BE2C (cell line): ENCODE results near the gene CD248.

Source experiments
- DNase-seq: peaks from one replicate; pipeline ENCODE4 v3.0.0-alpha.2; 2020
- H3K27me3 ChIP-seq: fragments of 250-450 bp; sonication (Bioruptor Pico); 2 replicates; pipeline ENCODE4 v1.5.1; 2020; ENCODE audit warnings: mild to moderate bottlenecking
- H3K36me3 ChIP-seq: fragments of 250-450 bp; sonication (Bioruptor Pico); 2 replicates; pipeline ENCODE4 v1.5.1; 2020; ENCODE audit warnings: mild to moderate bottlenecking
- H3K4me1 ChIP-seq: fragments of 250-450 bp; sonication (Bioruptor Pico); 2 replicates; pipeline ENCODE4 v1.5.1; 2020
- H3K4me3 ChIP-seq: 2 replicates; pipeline ENCODE4 v1.5.1; 2011; ENCODE audit warnings: low read depth, low read length
- H3K9me3 ChIP-seq: fragments of 250-450 bp; sonication (Bioruptor Pico); 2 replicates; pipeline ENCODE4 v1.5.1; 2020
- CTCF ChIP-seq: IDR thresholded peaks from 2 replicates; pipeline ENCODE4 v1.5.1; 2012; ENCODE audit warnings: mild to moderate bottlenecking, low read depth, low read length

The CD248 gene

GRCh38 chr11:66333220-66333877 is 16.5 kb upstream of the CD248 start:
- no peak for DNase-seq
- Histone ChIP-seq H3K4me1 (peaks cover 23% of the 10 kb centered on the region), H3K9me3 (no peaks in the 10 kb centered on the region), H3K36me3 (no peaks in the 10 kb centered on the region), H3K27me3 (no peaks in the 10 kb centered on the region), H3K4me3 (no peak overlapping the region)
- TF ChIP-seq CTCF: no peak

- Histone ChIP-seq H3K27me3 (no peaks in the 10 kb centered on the region), H3K4me3 (no peak overlapping the region), H3K9me3 (no peaks in the 10 kb centered on the region), H3K4me1 (peaks cover 31% of the 10 kb centered on the region), H3K36me3 (no peaks in the 10 kb centered on the region)
- no peak for DNase-seq
- no peak for TF ChIP-seq CTCF
These were observed 15.8 kb upstream of the CD248 start for GRCh38 chr11:66332371-66333219.

DNA sequence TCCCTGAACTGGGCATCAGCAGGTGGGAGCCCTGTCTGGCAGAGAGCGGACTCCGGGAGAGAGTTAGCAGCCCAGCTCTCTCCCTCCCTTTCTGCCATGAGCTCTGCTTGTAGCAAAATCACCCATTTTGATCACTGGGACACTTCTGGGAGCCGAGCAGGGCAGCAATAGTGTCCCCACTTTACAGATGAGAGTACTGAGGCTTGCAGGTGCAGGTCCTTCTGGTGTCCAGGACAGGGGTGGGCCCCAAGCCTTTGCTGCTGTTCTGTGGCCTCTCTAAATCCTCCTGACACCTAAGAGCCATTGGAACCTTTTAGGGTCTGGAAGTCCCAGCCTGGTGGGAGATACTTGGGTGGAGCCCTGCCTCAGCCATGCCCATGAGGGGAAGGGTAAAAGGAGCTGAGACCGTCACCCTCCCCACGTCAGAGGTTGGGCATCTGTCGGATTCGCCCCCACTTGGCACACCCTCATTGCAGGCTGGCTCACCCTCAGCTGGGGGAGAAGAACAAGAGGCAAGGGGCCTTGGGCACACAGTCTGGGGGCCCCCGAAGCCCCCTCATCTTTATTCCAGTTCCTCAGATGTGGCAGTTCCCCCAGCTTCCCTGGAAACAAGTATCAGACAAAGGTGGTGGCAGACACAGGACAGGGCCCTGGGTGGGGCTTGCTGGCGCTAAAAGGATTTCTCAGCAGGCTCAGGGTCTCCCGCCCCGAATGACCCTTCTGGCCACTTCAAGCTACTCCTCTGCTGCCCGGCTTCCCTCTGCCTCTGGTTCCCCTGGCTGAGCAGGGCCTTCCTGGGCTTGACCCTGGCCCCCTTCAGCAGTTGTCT is 14.9 kb upstream of the CD248 start:
- H3K36me3 ChIP-seq: no peaks in the 10 kb centered on the region
- TF ChIP-seq CTCF: no peak
- no peak for DNase-seq
- no peaks in the 10 kb centered on the region for H3K27me3 ChIP-seq
- no peaks in the 10 kb centered on the region for H3K9me3 ChIP-seq
- H3K4me3 ChIP-seq: no peak overlapping the region
- H3K4me1 ChIP-seq: peaks cover 32% of the 10 kb centered on the region

DNA sequence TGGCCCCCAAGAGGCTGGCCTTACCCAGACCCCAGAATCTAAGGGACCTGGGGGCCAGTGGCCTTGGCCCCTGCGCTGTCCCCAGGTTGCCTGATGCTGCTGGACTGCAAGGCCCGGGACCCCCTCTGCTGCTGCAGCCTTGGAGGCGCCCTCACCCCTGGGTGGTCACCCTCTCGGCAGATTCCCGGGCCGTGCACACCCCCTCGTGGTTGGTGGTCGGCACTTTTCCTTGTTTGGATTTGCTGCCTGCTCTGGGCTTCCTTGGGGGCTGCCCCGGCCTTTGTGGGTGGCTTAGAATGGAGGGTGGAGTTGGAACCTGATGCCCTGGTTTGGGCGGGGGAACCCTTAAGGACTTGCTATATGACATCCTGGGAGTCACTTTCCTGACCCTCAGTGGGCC is 14.1 kb upstream of the CD248 start:
- H3K9me3 ChIP-seq: no peaks in the 10 kb centered on the region
- no peak for DNase-seq
- no peaks in the 10 kb centered on the region for H3K27me3 ChIP-seq
- H3K36me3 ChIP-seq: no peaks in the 10 kb centered on the region
- peak; percentile 23; the same call in 1 of the 2 replicates for TF ChIP-seq CTCF
- peaks cover 29% of the 10 kb centered on the region for H3K4me1 ChIP-seq
- H3K4me3 ChIP-seq: no peak overlapping the region

GRCh38 chr11:66329165-66329673 is 12.4 kb upstream of the CD248 start:
- H3K4me3 ChIP-seq: no peak overlapping the region
- no peak for TF ChIP-seq CTCF

More at GRCh38 chr11:66329165-66329673, 12.4 kb upstream of the CD248 start:
- DNase-seq: no peak
- no peaks in the 10 kb centered on the region for H3K27me3 ChIP-seq
- peaks cover 22% of the 10 kb centered on the region for H3K4me1 ChIP-seq
- H3K36me3 ChIP-seq: no peaks in the 10 kb centered on the region
- H3K9me3 ChIP-seq: no peaks in the 10 kb centered on the region
